Neural progenitor cell (in vitro differentiated cells): ENCODE data around the gene SPRED2. TPM values are rescaled to one million over a fixed set of nuclear protein-coding genes. Genes with fewer than 3 reads are reported as not detected.

Experiments used
- DNase-seq: peaks from one replicate; pipeline ENCODE4 v3.0.0-alpha.2; 2016; ENCODE audit warnings: low spot score
- H2AFZ ChIP-seq: fragments of 200-600 bp; sonication (generic); replicated peaks from 2 replicates; pipeline ENCODE4 v1.6.1; 2016; ENCODE audit warnings: antibody characterized with exemption
- H3F3A ChIP-seq: fragments of 200-600 bp; sonication (generic); 2 replicates; pipeline ENCODE4 v1.6.1; 2016; ENCODE audit warnings: antibody characterized with exemption, low read depth
- H3K27ac ChIP-seq: fragments of 200-600 bp; sonication (generic); 2 replicates; pipeline ENCODE4 v1.5.1; 2016; ENCODE audit warnings: mild to moderate bottlenecking
- H3K27me3 ChIP-seq: fragments of 200-600 bp; sonication (generic); 2 replicates; pipeline ENCODE4 v1.6.1; 2016; ENCODE audit warnings: mild to moderate bottlenecking, moderate library complexity
- H3K36me3 ChIP-seq: fragments of 200-600 bp; sonication (generic); 2 replicates; pipeline ENCODE4 v1.5.1; 2016
- H3K4me1 ChIP-seq: fragments of 200-600 bp; sonication (generic); 2 replicates; pipeline ENCODE4 v1.6.1; 2016; ENCODE audit warnings: mixed run types
- H3K4me2 ChIP-seq: fragments of 200-600 bp; sonication (generic); 2 replicates; pipeline ENCODE4 v1.6.1; 2016
- H3K4me3 ChIP-seq: fragments of 200-600 bp; sonication (generic); 2 replicates; pipeline ENCODE4 v1.5.1; 2016
- H3K79me2 ChIP-seq: fragments of 200-600 bp; sonication (generic); 2 replicates; pipeline ENCODE4 v1.6.1; 2016; ENCODE audit warnings: low read depth
- H3K9ac ChIP-seq: fragments of 200-600 bp; sonication (generic); 2 replicates; pipeline ENCODE4 v1.6.1; 2016
- H3K9me3 ChIP-seq: fragments of 200-600 bp; sonication (generic); 2 replicates; pipeline ENCODE4 v1.5.1; 2016; ENCODE audit warnings: low read depth
- H4K20me1 ChIP-seq: fragments of 200-600 bp; sonication (generic); 2 replicates; pipeline ENCODE4 v1.6.1; 2016; ENCODE audit warnings: low read depth
- H3K27ac Mint-ChIP-seq: 3 replicates; pipeline ENCODE4 v1.8.0; 2021; ENCODE audit warnings: mixed read lengths
- H3K27me3 Mint-ChIP-seq: 2 replicates; pipeline ENCODE4 v1.8.0; 2022; ENCODE audit warnings: low read depth, mild to moderate bottlenecking, inconsistent platforms, moderate library complexity, mixed read lengths; ENCODE audit not compliant: insufficient read depth
- H3K36me3 Mint-ChIP-seq: 3 replicates; pipeline ENCODE4 v1.8.0; 2021; ENCODE audit warnings: mixed read lengths
- H3K4me1 Mint-ChIP-seq: 3 replicates; pipeline ENCODE4 v1.8.0; 2021; ENCODE audit warnings: mixed read lengths
- H3K4me3 Mint-ChIP-seq: 3 replicates; pipeline ENCODE4 v1.8.0; 2021; ENCODE audit warnings: mild to moderate bottlenecking, moderate library complexity, mixed read lengths
- H3K9me3 Mint-ChIP-seq: 3 replicates; pipeline ENCODE4 v1.8.0; 2020; ENCODE audit warnings: mixed read lengths
- EZH2 ChIP-seq: fragments of 200-600 bp; sonication (generic); IDR thresholded peaks from 2 replicates; pipeline ENCODE4 v1.6.1; 2017; ENCODE audit warnings: antibody characterized with exemption, mild to moderate bottlenecking, moderate library complexity
- EZH2phosphoT487 ChIP-seq: fragments of 200-600 bp; sonication (generic); IDR thresholded peaks from 2 replicates; pipeline ENCODE4 v1.6.1; 2017; ENCODE audit warnings: antibody characterized with exemption
- total RNA-seq: library from RNA; depleted of rRNA; stranded (reverse); fragments of >200 nt; gene quantifications from 2 replicates; pipeline ENCODE4 v1.2.3, GENCODE V29; 2015; ENCODE audit warnings: low replicate concordance
- TF ChIP-seq, protein P1 (sequence below): fragments of 200-600 bp; sonication (generic); IDR thresholded peaks from 2 replicates; pipeline ENCODE4 v1.5.1; 2017; ENCODE audit warnings: antibody characterized with exemption, mild to moderate bottlenecking

Gene SPRED2
- total RNA-seq, 1 donor from 2014 or later: 11.6 TPM

DNA sequence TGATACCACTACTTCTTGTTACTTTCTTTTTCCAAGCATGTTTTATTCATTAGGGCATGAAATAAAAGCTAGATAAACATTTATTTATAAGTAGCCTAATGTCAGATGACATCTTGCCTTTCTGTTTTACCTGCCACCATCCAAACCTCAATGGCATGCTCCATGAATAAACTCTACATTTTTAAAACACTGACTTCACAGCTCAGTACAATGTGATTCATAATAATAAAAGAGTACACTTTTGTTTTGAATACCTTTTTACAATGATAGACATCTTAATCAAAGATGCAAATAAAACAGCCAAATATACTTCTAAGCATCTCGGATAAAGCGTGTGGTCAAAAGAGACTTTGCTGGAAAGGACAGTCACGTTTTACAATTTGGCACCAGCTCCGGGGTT, 88.2 kb downstream of the SPRED2 start:
- Histone ChIP-seq H3K36me3 (no peaks in the 10 kb centered on the region), H3K79me2 (peaks cover 4% of the 10 kb centered on the region), H3K9ac (no peak overlapping the region), H3K4me3 (no peak overlapping the region), H3K27ac (no peak overlapping the region), H4K20me1 (peaks cover 4% of the 10 kb centered on the region), H3F3A (no peaks in the 10 kb centered on the region), H3K9me3 (no peaks in the 10 kb centered on the region), H3K27me3 (no peaks in the 10 kb centered on the region), H3K4me2 (no peak overlapping the region), H2AFZ (no peak overlapping the region), H3K4me1 (peaks cover under 1% of the 10 kb centered on the region)
- no peak overlapping the region for H3K27ac Mint-ChIP-seq
- H3K9me3 Mint-ChIP-seq: peaks cover 11% of the 10 kb centered on the region
- H3K27me3 Mint-ChIP-seq: no peaks in the 10 kb centered on the region
- DNase-seq: no peak
- H3K4me1 Mint-ChIP-seq: peaks cover 12% of the 10 kb centered on the region
- TF ChIP-seq EZH2 (no peak), EZH2phosphoT487 (no peak)
- TF ChIP-seq, protein P1, sequence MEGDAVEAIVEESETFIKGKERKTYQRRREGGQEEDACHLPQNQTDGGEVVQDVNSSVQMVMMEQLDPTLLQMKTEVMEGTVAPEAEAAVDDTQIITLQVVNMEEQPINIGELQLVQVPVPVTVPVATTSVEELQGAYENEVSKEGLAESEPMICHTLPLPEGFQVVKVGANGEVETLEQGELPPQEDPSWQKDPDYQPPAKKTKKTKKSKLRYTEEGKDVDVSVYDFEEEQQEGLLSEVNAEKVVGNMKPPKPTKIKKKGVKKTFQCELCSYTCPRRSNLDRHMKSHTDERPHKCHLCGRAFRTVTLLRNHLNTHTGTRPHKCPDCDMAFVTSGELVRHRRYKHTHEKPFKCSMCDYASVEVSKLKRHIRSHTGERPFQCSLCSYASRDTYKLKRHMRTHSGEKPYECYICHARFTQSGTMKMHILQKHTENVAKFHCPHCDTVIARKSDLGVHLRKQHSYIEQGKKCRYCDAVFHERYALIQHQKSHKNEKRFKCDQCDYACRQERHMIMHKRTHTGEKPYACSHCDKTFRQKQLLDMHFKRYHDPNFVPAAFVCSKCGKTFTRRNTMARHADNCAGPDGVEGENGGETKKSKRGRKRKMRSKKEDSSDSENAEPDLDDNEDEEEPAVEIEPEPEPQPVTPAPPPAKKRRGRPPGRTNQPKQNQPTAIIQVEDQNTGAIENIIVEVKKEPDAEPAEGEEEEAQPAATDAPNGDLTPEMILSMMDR: no peak
- no peak overlapping the region for H3K4me3 Mint-ChIP-seq
- H3K36me3 Mint-ChIP-seq: peaks cover 32% of the 10 kb centered on the region

GRCh38 chr2:65343386-65343785, 89.0 kb downstream of the SPRED2 start:
- no peaks in the 10 kb centered on the region for H3K4me1 ChIP-seq
- H3K9ac ChIP-seq: no peak overlapping the region
- H3K9me3 ChIP-seq: no peaks in the 10 kb centered on the region
- Mint-ChIP-seq H3K4me1 (peaks cover 7% of the 10 kb centered on the region), H3K27ac (no peak overlapping the region), H3K9me3 (peaks cover 11% of the 10 kb centered on the region), H3K4me3 (no peak overlapping the region), H3K36me3 (peaks cover 32% of the 10 kb centered on the region), H3K27me3 (no peaks in the 10 kb centered on the region)
- DNase-seq: no peak
- H3K27me3 ChIP-seq: no peaks in the 10 kb centered on the region
- no peak overlapping the region for H3K4me3 ChIP-seq
- H3K4me2 ChIP-seq: no peak overlapping the region
- H4K20me1 ChIP-seq: no peaks in the 10 kb centered on the region
- TF ChIP-seq EZH2 (no peak), EZH2phosphoT487 (no peak)
- TF ChIP-seq, protein P1: no peak
- H3K36me3 ChIP-seq: no peaks in the 10 kb centered on the region
- H3K79me2 ChIP-seq: peaks cover 3% of the 10 kb centered on the region
- no peak overlapping the region for H2AFZ ChIP-seq
- H3F3A ChIP-seq: no peaks in the 10 kb centered on the region
- H3K27ac ChIP-seq: no peak overlapping the region

GRCh38 chr2:65340898-65341681, 91.3 kb downstream of the SPRED2 start:
- no peak for DNase-seq
- Histone ChIP-seq H4K20me1 (no peaks in the 10 kb centered on the region), H3K27me3 (no peaks in the 10 kb centered on the region), H3F3A (no peaks in the 10 kb centered on the region), H3K4me3 (no peak overlapping the region), H3K9me3 (no peaks in the 10 kb centered on the region), H3K9ac (no peak overlapping the region), H3K36me3 (no peaks in the 10 kb centered on the region), H3K4me1 (no peaks in the 10 kb centered on the region), H2AFZ (no peak overlapping the region), H3K27ac (no peak overlapping the region), H3K79me2 (no peaks in the 10 kb centered on the region), H3K4me2 (no peak overlapping the region)
- no peak overlapping the region for H3K27ac Mint-ChIP-seq
- no peak for TF ChIP-seq EZH2phosphoT487
- TF ChIP-seq EZH2: no peak
- TF ChIP-seq, protein P1: no peak
- H3K27me3 Mint-ChIP-seq: no peaks in the 10 kb centered on the region
- no peak overlapping the region for H3K4me3 Mint-ChIP-seq
- peaks cover 24% of the 10 kb centered on the region for H3K36me3 Mint-ChIP-seq
- H3K4me1 Mint-ChIP-seq: peaks cover 3% of the 10 kb centered on the region
- peaks cover 2% of the 10 kb centered on the region for H3K9me3 Mint-ChIP-seq
